UCSD-AML1 (cell line): ENCODE results near the gene PHACTR3.

Experiments
- DNase-seq: peaks from one replicate; lab custom pipeline; 2025; ENCODE audit not compliant: unreplicated experiment; lab: John Stamatoyannopoulos, UW

Gene PHACTR3

GRCh38 chr20:59774204-59774641 is 169.9 kb downstream of the PHACTR3 start:
- DNase-seq = no peak

GRCh38 chr20:59774921-59775686 is 170.8 kb downstream of the PHACTR3 start:
- DNase-seq = no peak

- DNase-seq = no peak
Observed at GRCh38 chr20:59775687-59776055, 171.3 kb downstream of the PHACTR3 start.

GRCh38 chr20:59776059-59776603 is 171.8 kb downstream of the PHACTR3 start:
- no peak for DNase-seq

- no peak for DNase-seq
Observed at GRCh38 chr20:59776626-59777330, 172.4 kb downstream of the PHACTR3 start.

GRCh38 chr20:59777331-59777725 is 173.0 kb downstream of the PHACTR3 start:
- no peak for DNase-seq

GRCh38 chr20:59777814-59778575 is 173.7 kb downstream of the PHACTR3 start:
- no peak for DNase-seq

GRCh38 chr20:59778615-59779200 is 174.4 kb downstream of the PHACTR3 start:
- DNase-seq = no peak

- no peak for DNase-seq
Observed at GRCh38 chr20:59779656-59780380, 175.5 kb downstream of the PHACTR3 start.

- DNase-seq = no peak
Observed at GRCh38 chr20:59780494-59781185, 176.3 kb downstream of the PHACTR3 start.

- no peak for DNase-seq
Observed at GRCh38 chr20:59781226-59781625, 176.9 kb downstream of the PHACTR3 start.

- DNase-seq = peak; percentile 28
Observed at GRCh38 chr20:59782986-59783640, 178.8 kb downstream of the PHACTR3 start.

GRCh38 chr20:59783641-59784010 is 179.3 kb downstream of the PHACTR3 start:
- no peak for DNase-seq

- no peak for DNase-seq
Observed at GRCh38 chr20:59784365-59784764, 180.0 kb downstream of the PHACTR3 start.

GRCh38 chr20:59784791-59785668 is 180.7 kb downstream of the PHACTR3 start:
- no peak for DNase-seq

- no peak for DNase-seq
Observed at GRCh38 chr20:59785669-59785959, 181.3 kb downstream of the PHACTR3 start.

- no peak for DNase-seq
Observed at GRCh38 chr20:59785986-59786795, 181.9 kb downstream of the PHACTR3 start.
